ENCODE measurements around the gene HESX1. TPM values are rescaled to one million over a fixed set of nuclear protein-coding genes. Genes with fewer than 3 reads are reported as not detected.

HESX1 gene
- total and polyA plus RNA-seq, 9 of the 15 experiments (the other 6 are each of a cell fraction or from before 2014, with no cell fraction given), result 0.16 to 1.2 (median 0.76) TPM

DNA sequence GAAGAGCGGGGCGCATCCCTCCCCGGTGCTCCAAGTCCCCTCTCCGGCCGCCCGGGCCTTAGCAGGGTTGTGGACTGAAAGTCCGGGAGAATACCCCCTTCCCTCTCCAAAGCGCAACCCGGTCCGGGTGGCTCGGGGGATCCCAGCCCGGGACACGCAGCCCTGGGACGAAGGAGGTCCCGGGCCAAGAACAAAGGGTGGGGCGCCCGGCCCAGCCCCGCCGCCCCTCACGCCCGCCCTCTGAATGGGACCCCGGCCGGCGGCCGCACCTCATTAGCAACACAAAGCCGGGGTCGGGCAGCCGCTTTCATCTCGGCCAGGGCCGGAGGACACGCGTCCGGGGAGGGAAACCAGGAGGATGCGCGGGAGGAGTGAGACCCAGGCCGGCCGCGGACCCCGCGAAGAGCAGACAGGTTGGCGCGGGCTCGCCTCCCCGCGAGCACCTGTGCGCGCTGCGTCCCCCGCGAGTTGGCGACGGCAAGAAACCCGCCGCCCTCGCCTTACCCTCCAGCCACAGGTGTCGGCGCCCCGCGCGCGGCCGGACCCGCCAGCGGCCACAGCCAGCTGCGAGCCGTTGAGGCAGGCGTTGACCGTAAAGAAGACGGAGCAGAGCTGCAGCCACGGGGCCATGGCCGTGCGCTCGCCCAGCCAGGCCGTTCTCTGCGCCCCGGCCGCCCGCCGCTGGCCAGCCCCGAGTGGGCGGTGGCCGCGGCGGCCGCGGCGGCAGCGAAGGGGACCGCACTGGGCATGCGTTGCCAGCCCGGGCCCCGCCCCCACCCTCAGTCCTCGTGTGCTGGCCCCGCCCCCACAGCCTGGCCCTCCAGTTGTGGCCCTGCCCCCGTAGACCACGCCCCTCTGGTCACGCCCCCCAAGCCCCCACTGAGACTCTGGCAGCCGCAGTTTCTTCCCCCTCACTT lies 34.9 kb downstream of the HESX1 start, which contains the start of gene IL17RD (continued):
- TF ChIP-seq, protein P1, sequence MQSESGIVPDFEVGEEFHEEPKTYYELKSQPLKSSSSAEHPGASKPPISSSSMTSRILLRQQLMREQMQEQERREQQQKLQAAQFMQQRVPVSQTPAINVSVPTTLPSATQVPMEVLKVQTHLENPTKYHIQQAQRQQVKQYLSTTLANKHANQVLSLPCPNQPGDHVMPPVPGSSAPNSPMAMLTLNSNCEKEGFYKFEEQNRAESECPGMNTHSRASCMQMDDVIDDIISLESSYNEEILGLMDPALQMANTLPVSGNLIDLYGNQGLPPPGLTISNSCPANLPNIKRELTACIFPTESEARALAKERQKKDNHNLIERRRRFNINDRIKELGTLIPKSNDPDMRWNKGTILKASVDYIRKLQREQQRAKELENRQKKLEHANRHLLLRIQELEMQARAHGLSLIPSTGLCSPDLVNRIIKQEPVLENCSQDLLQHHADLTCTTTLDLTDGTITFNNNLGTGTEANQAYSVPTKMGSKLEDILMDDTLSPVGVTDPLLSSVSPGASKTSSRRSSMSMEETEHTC (IDR thresholded peaks at IDR 0.05), result no peak
- TF ChIP-seq, protein P2, sequence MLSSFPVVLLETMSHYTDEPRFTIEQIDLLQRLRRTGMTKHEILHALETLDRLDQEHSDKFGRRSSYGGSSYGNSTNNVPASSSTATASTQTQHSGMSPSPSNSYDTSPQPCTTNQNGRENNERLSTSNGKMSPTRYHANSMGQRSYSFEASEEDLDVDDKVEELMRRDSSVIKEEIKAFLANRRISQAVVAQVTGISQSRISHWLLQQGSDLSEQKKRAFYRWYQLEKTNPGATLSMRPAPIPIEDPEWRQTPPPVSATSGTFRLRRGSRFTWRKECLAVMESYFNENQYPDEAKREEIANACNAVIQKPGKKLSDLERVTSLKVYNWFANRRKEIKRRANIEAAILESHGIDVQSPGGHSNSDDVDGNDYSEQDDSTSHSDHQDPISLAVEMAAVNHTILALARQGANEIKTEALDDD (IDR thresholded peaks at IDR 0.05), result no peak
- 0 out of 2 replicates have a peak, but pooled peaks have one; percentile 34 for TF ChIP-seq RBM34 (IDR thresholded peaks at IDR 0.05; ENCODE audit: borderline replicate concordance, insufficient read depth, low read length)
- TF ChIP-seq, protein P3, sequence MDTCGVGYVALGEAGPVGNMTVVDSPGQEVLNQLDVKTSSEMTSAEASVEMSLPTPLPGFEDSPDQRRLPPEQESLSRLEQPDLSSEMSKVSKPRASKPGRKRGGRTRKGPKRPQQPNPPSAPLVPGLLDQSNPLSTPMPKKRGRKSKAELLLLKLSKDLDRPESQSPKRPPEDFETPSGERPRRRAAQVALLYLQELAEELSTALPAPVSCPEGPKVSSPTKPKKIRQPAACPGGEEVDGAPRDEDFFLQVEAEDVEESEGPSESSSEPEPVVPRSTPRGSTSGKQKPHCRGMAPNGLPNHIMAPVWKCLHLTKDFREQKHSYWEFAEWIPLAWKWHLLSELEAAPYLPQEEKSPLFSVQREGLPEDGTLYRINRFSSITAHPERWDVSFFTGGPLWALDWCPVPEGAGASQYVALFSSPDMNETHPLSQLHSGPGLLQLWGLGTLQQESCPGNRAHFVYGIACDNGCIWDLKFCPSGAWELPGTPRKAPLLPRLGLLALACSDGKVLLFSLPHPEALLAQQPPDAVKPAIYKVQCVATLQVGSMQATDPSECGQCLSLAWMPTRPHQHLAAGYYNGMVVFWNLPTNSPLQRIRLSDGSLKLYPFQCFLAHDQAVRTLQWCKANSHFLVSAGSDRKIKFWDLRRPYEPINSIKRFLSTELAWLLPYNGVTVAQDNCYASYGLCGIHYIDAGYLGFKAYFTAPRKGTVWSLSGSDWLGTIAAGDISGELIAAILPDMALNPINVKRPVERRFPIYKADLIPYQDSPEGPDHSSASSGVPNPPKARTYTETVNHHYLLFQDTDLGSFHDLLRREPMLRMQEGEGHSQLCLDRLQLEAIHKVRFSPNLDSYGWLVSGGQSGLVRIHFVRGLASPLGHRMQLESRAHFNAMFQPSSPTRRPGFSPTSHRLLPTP (IDR thresholded peaks at IDR 0.05; ENCODE audit: borderline replicate concordance, extremely low read depth, insufficient read length), result no peak
- no peak for TF ChIP-seq EWSR1 (IDR thresholded peaks at IDR 0.05; ENCODE audit: borderline replicate concordance, low read depth, partially characterized antibody)
- TF ChIP-seq TCF7L2 (IDR thresholded peaks at IDR 0.05; ENCODE audit: low read depth, low read length), result no peak
- TF ChIP-seq POLR2AphosphoS2 (IDR thresholded peaks at IDR 0.05; ENCODE audit: low read length), result no peak
- TF ChIP-seq TRIM24 (IDR thresholded peaks at IDR 0.05), result no peak
- TF ChIP-seq RFX1 (IDR thresholded peaks at IDR 0.05), result no peak
- TF ChIP-seq, protein P4, sequence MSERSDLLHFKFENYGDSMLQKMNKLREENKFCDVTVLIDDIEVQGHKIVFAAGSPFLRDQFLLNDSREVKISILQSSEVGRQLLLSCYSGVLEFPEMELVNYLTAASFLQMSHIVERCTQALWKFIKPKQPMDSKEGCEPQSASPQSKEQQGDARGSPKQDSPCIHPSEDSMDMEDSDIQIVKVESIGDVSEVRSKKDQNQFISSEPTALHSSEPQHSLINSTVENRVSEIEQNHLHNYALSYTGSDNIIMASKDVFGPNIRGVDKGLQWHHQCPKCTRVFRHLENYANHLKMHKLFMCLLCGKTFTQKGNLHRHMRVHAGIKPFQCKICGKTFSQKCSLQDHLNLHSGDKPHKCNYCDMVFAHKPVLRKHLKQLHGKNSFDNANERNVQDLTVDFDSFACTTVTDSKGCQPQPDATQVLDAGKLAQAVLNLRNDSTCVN (CRISPR knock-in tag; IDR thresholded peaks at IDR 0.05), result no peak
- TF ChIP-seq, protein P5, sequence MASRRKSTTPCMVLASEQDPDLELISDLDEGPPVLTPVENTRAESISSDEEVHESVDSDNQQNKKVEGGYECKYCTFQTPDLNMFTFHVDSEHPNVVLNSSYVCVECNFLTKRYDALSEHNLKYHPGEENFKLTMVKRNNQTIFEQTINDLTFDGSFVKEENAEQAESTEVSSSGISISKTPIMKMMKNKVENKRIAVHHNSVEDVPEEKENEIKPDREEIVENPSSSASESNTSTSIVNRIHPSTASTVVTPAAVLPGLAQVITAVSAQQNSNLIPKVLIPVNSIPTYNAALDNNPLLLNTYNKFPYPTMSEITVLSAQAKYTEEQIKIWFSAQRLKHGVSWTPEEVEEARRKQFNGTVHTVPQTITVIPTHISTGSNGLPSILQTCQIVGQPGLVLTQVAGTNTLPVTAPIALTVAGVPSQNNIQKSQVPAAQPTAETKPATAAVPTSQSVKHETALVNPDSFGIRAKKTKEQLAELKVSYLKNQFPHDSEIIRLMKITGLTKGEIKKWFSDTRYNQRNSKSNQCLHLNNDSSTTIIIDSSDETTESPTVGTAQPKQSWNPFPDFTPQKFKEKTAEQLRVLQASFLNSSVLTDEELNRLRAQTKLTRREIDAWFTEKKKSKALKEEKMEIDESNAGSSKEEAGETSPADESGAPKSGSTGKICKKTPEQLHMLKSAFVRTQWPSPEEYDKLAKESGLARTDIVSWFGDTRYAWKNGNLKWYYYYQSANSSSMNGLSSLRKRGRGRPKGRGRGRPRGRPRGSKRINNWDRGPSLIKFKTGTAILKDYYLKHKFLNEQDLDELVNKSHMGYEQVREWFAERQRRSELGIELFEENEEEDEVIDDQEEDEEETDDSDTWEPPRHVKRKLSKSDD (conservative IDR thresholded peaks at IDR 0.05; ENCODE audit: low read length), result no peak
- no peak for TF ChIP-seq MCM2 (IDR thresholded peaks at IDR 0.05; ENCODE audit: low read depth)
- no peak for TF ChIP-seq SRSF3 (IDR thresholded peaks at IDR 0.05; ENCODE audit: insufficient read depth, low read length)
- no peak for TF ChIP-seq MYBL2 (IDR thresholded peaks at IDR 0.05; ENCODE audit: low read depth)
- TF ChIP-seq MYBL2 (CRISPR knock-in tag; IDR thresholded peaks at IDR 0.05; ENCODE audit: borderline replicate concordance), result no peak
